Kidney glomerular epithelial cell (primary cell): ENCODE data around the gene ALPL.

ENCODE experiments used
- DNase-seq: peaks from one replicate; lab custom pipeline; 2025; lab: John Stamatoyannopoulos, UW

The ALPL gene

DNA sequence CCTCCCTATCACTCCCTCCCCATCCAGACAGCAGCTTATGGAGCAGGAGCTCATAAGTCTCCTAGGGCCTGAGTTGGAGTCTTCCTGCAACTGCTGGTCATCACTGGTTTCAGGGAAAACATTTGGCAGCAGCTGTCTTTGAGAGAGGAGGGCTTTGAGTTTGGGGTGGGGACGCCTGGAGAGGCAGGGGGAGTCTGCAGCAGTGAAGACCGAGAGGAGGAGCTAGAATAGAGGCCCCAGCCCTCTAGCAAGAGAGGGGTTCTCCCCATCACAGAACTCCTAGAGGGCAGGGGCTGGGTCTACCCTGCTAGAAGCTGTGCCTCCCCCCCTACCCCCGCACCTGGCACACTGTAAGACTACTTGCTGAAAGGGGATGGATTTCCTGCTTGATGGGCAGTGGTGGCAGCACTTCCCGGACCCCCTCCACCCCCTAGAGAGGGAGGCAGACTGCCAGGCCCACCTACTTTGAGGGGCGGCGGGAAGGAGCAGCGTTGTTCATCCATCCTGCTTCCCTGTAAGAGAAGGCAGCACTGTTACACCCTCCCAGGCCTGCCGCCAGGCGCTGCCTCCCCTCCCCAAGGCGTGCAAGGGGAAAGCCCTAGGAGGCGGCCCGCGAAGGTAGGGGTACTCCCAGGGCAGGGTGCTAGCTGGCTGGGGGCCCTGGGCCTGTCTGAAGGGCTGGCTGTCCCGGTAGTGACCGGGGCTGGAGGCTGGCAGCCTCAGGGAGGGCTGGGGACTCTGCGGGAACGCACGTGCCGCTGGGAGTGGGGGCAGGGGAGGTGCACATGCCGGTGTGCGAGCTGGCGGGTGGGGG lies 109.5 kb downstream of the ALPL start:
- no peak for DNase-seq

DNA sequence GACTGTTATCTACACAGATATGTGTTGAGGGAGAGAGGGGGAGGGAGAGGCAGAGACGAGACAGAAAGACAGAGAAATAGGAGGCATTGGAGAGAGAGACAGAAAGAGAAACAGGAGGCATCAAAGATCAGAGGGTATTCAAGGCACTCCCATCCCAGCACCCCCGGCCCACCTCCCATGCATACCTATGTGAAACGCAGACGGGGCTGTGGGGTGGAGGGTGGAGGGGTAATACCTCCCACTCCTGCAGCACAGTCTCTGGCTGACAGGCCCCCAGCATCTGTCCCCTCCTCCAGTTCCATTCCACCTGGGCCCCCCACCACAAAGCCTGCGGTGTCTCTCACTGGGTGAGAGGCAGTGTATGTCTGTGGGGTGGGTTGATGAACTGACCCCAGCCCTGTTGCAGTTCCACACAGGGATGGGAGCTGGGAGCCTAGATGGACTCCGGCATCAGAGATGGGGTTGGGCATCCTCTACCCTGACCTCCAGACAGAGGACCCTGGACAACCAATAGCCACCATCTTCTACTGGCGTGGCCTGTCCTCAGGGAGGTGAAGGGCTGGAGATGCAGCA lies 110.2 kb downstream of the ALPL start:
- no peak for DNase-seq

DNA sequence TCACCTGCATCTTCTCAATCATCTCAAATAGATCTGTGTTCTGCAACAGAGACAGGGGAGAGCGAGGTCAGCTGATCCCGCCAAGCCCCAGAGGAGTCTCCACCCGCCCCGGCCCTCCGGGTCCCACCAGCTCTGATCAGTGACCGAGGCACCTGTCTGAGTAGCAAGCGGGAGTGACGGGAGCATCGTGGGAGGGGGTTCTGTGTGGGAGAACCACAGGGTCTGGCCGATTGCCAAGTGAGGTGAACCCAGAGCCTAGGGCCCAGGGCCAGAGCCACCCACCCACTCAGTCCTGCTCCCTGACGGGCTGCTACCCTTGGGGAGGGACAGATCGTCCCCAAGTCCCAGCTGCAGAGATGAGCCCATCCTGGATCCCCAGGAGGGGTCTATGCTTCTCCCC lies 110.8 kb downstream of the ALPL start:
- DNase-seq, result no peak

DNA sequence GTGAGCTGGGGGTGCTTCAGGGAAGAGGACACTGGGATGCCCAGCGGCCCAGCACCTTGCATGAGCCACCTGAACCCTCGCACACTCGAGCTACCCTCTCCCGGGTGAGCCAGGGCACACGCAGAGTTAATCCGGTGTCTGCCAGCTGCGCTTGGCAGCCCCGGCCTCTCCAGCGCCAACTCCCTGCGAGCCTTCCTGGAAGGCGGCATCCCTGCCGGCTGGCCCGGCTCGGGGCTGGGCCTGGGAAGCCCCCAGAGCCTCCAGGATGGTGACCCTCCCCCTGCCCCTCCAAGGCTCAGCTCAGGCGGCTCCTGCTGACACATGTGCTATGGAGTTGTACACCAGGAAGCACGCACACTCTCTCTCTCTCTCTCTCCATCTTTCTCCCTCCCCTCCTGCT lies 111.3 kb downstream of the ALPL start:
- no peak for DNase-seq

DNA sequence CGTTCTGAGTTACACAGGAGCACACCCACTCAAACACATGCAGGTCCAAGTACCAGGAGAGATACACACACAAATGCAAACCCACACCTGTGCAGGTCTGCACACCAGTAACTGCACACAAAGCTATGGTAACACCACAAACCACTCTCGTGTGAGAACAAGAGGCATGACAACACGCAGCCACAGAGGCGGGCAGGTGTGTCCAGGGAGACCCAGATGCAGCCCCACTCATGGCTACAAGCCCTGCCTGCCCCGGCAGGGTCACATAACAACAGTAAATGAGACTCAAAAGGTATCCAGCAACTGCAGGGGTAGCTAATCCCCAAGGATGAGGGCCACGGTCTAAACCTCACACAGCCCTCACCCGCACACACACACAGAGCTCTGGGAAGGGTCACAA lies 111.8 kb downstream of the ALPL start:
- DNase-seq, result no peak

DNA sequence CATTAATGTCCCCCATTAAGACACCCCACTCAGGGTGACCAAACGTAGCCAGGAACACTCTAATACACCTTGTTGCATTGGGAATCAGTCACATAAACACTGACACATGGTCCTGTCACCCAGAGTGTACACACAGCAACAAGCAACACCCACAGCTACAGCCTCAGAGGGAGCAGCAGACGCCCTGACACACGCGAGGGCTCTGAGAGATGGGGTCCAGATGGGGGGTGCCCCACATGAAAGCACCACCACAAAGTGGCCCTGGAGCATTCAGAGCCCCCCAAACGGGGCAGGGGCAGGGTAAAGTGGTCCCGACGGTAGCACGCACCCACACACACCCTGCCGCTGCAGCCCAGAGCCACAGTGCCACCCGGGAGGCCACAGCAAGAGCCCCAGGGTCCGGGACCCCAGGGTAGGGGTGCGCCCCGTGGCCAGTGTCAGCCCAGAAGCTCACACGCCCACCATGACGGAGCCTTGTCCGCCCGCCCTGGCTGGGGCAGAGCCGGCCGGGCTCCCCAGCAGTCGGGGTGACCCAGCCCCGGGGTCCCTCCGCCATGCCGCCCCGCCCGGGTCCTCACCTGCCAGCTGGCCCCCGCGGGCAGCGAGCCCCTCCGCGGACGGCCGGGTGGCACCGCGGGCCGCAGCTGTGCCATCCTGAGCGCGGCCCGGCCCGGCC lies 112.7 kb downstream of the ALPL start:
- no peak for DNase-seq

DNA sequence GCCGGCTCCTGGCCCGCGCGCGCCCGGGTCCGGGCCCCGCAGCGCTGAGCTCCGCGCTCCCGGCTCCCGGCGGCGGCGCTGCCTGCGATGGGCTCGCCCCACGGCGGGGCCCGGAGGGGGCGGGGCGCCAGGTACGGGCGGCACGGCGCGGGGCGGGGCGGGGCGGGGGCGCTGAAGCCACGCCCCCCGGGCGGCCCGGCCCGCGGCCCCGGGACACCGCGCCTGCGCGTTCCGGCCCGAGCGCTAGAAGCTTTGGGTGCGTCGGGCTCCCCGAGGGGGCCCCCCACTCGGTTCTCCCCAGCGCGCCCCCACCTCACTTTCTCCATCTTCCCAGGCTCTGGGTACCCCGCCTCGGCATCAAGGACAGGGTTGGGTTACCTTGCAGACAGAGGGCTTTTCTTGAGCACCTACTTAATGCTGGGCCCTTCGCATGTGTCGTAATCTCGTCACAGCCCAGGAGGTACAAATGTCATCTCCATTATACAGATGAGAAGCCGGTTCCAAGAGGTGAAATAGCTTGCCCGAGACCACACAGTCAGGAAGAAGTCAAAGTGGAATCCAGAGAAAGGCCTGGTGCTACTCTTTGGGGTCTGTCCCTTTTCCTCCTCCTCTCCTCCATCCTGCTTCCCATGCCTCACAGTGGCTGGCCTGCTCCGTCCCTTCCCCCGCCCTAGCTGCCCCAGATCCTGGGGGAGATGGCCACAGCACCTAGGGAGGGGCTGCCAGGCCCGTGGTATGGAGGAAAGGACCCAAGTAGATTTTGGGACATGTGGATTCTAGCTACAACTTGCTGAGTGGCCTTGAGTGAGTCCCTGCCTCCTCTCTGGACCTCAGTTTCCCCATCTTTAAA lies 113.5 kb downstream of the ALPL start:
- DNase-seq, result peak; percentile 51

DNA sequence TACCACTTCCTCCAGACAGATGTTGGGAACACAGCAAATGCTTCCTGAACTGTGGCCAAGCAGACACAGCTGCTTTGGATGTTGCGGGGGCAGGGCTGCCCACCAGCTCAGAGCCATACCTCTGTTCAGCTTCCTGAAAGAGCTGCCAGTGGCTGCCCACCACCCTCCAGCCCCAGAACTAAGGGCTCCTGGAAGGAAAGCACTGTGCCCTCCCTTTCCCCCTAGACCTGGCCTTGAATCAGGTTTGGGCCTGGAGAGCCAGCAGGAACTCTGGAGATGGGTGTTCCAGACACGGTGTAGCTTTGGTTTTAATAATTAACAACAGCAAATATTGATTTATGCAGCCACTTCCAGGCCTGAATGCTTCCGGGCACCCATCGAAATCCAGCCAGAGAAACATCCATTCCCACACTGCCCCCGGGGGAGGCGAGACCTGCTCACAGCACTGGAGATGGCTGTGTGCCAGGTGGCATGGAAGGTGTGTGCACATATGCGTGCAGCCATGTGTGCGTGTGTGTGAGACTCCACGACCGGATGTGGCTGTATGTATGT lies 114.3 kb downstream of the ALPL start:
- peak; percentile 93 for DNase-seq

DNA sequence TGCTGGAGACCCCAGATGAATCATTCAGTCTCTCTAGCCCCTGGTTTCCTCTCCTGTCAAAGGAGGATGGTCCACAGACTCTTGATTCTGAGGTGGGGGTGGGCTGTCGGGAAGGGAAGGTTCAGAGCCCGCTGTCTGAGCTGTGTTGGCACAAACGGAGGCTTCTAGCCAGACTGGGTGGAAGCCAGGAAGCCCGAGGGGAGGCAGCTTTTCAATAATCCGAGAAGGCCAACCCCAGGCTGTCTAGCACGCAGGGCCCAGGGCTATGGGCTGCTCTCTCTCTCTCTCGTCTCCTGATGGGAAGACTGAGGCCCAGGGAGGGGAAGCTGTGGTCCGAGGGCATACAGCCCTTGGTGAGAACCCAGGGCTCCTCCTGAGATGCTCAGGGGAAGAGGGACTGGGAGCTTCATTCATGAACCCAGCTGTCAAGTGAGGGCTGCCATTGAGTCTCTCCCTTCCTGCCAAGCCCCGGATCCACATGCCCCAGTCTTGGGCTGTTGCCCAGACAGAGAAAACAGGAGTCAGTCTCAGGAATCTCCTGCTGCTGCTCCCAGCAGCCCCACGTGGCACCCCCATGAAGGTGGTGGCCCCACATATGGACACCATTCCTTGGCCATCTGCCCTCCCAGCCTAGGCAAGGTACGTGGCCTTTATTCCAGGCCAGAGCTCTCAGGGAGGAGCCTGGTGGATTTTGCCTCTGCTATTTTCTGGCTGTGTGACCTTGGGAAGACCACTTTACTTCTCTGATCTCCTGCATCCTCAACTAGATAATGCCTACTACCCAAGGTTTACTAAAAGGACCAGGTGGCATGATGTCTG lies 115.6 kb downstream of the ALPL start:
- no peak for DNase-seq

DNA sequence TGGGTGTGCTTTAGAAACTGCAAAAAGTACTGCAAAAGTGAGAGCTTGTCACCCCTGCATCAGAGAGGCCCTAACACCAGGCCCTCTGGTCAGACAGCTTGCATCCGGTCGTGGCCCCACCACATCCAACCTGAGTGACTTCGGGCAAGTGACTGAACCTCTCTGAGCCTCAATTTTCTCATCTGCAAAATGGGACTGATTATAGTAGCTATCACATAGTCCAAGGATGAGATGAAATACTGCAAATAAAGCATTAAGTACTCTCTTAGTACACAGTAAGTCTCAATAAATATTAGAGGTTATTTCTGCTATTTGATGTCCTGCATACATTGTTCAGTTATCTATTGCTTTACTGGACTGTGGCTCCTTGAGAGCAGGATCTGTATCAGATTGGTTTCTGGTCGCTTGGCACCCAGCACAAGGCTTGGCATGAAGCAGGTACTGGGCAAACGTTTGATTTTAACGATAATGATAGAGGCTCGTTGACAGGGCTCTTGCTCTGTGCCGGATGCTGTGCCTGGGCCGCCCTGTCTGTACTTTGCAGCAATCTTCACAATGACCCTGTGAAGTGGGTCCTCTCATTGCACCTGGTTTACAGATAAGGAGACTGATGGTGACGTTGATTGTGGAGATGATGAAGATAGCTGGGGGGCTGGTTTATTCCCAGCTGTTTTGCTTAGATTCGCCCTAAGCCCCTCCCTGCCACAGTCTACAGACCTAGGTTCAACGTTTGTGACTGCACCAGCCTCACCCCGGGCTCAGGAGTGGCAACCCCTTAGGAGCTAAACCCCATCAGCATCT lies 116.4 kb downstream of the ALPL start:
- DNase-seq, result no peak

DNA sequence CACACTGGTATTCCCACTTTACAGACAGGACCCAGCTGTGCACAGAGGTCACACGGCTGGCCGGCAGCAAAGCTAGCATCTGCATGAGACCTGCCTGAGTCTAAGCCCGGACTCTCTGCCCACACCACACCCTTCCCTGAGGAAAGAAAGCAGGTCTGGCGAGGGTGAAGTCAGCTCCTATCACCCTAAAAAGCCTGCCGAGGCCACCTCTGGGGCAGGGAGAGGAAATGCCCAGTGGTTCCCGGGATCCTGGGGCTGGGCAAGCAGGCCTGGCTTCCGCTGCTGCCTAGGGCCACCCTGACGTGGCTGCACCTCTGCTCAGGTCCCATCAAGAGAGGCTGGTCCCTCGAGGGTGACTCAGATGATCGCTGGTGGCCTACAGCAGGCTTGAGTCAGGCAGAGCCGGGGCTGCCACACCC lies 117.7 kb downstream of the ALPL start:
- no peak for DNase-seq
